ENCODE results near the gene HK2.

The HK2 gene

GRCh38 chr2:74924463-74925265 is 90.7 kb downstream of the HK2 start:
- no peak for FAIRE-seq

GRCh38 chr2:74925361-74925786 is 91.4 kb downstream of the HK2 start:
- FAIRE-seq (no peak), DNase-seq (ENCODE audit: insufficient read length, low spot score) (no peak)

More at GRCh38 chr2:74924463-74925265, 90.7 kb downstream of the HK2 start:
- no peak for DNase-seq (ENCODE audit: insufficient read length, low spot score)

GRCh38 chr2:74927621-74928020 is 93.7 kb downstream of the HK2 start:
- DNase-seq (ENCODE audit: insufficient read length, low spot score) (no peak), FAIRE-seq (no peak)

- DNase-seq (ENCODE audit: insufficient read length, low spot score) = no peak
- FAIRE-seq = no peak
Observed at GRCh38 chr2:74930811-74931486, 97.0 kb downstream of the HK2 start.

GRCh38 chr2:74931940-74932339 is 98.0 kb downstream of the HK2 start:
- FAIRE-seq (no peak), DNase-seq (ENCODE audit: insufficient read length, low spot score) (no peak)

GRCh38 chr2:74935975-74936391 is 102.1 kb downstream of the HK2 start:
- FAIRE-seq = no peak
- DNase-seq (ENCODE audit: insufficient read length, low spot score) = no peak

- FAIRE-seq (no peak), DNase-seq (ENCODE audit: insufficient read length, low spot score) (no peak)
Observed at GRCh38 chr2:74937221-74937880, 103.4 kb downstream of the HK2 start.

- FAIRE-seq (no peak), DNase-seq (ENCODE audit: insufficient read length, low spot score) (no peak)
Observed at GRCh38 chr2:74938264-74938663, 104.3 kb downstream of the HK2 start.

- FAIRE-seq = no peak
- DNase-seq (ENCODE audit: insufficient read length, low spot score) = no peak
Observed at GRCh38 chr2:74939919-74940812, 106.2 kb downstream of the HK2 start.

GRCh38 chr2:74941284-74941683 is 107.4 kb downstream of the HK2 start:
- no peak for DNase-seq (ENCODE audit: insufficient read length, low spot score)
- FAIRE-seq = no peak

GRCh38 chr2:74942263-74942662 is 108.3 kb downstream of the HK2 start:
- no peak for FAIRE-seq

More at GRCh38 chr2:74942263-74942662, 108.3 kb downstream of the HK2 start:
- no peak for DNase-seq (ENCODE audit: insufficient read length, low spot score)

All from GM19239 (cell line).